ENCODE data around the gene SDC3.

Gene SDC3

GRCh38 chr1:30904191-30904961, 4.2 kb downstream of the SDC3 start:
- DNase-seq (ENCODE audit: low read depth) = no peak

DNA sequence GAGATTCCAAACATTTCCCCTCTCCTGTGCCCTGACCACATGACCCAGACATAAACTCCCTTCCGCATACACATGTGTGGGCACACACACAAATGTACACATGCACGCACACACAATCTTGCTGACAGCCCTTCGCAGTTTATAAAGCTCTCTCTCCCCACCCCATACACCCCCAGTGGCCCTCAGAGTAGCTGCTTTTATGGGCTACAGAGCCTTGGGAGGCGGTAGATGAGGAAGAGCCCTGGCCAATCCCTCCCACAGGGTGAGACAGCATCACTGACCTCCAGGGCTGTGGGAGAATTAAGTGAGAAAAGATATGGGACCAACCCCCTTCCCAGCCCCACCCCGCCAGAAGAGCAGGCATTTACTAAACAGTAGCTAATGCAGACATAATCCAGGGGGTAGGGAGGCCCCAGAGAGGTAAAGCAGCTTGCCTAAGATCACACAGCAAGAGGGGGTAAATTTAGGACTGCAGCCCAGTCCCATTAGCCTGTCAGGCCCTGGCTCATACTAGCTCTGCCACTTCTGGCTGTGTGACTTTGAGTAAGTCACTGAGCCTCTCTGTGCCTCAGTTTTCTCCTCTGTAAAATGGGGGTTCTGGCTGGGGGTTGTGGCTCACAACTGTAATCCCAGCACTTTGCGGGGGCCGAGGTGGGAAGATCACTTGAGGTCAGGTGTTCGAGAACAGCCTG, 5.1 kb downstream of the SDC3 start:
- no peak for DNase-seq (ENCODE audit: low read depth)

DNA sequence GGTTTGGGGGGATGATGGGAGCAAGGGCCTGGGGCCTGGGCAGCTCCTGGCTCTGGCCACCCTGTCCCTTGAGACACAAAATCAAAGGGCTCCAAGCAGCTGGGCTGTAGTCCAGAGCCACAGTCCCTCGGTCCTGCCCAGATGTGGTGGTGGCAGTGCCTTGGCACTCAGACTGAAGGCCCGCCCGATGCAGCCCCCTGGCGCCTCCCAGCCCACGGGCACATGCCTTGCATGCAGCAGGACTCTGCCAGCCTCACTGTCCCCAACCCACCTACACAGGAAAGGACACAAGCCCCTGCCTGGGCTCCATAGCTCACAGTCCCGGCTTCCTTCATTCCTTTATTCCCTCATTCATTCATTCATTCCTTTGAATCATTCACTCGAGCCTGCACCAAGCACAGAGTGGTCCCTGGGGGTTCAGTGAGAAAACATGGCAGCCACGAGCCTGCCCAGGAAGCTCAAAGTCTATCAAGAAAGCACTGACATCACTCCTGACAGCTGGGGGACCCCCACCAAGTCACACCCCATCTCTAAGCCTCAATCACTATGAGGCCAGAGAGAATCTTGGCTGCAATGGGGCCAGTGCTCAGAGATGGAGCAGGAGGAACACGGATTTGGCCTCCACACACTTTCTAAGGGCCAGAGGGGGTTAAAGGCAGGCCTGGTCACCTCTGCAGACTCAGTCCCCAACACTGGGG, 5.8 kb downstream of the SDC3 start:
- no peak for DNase-seq (ENCODE audit: low read depth)

GRCh38 chr1:30901798-30902581, 6.6 kb downstream of the SDC3 start:
- no peak for DNase-seq (ENCODE audit: low read depth)

DNA sequence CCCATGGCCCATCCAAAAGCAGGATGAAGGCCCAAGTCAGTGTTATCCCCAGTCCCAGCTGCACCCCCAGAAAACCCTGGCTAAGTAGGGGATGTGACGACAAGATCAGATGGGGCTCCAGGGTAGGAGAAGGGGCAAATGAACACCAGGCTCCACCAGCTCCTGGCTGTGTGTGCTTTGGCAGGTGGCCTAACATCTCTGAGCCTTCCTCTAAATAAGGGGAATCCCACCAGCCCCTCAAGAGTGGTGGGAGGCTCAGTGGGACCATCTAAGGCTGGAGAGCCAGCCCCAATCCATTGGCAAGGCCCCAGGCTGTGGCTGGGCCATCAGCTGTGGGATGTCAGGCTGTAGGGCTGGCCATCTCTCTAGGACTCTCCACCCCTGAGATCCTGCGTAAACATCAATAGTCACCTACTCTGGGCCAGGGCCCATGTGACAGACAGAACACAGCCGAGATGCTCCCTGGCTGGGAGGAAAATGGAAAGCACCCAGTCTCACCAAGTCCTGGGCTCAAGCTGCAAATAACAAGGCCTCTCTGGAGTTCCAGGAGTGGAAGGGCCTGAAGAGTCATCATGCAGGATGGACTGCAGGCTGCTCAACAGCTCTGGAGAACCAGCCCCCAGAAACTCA, 7.5 kb downstream of the SDC3 start:
- no peak for DNase-seq (ENCODE audit: low read depth)

- no peak for DNase-seq (ENCODE audit: low read depth)
Observed at GRCh38 chr1:30900486-30900885, 8.1 kb downstream of the SDC3 start.

DNA sequence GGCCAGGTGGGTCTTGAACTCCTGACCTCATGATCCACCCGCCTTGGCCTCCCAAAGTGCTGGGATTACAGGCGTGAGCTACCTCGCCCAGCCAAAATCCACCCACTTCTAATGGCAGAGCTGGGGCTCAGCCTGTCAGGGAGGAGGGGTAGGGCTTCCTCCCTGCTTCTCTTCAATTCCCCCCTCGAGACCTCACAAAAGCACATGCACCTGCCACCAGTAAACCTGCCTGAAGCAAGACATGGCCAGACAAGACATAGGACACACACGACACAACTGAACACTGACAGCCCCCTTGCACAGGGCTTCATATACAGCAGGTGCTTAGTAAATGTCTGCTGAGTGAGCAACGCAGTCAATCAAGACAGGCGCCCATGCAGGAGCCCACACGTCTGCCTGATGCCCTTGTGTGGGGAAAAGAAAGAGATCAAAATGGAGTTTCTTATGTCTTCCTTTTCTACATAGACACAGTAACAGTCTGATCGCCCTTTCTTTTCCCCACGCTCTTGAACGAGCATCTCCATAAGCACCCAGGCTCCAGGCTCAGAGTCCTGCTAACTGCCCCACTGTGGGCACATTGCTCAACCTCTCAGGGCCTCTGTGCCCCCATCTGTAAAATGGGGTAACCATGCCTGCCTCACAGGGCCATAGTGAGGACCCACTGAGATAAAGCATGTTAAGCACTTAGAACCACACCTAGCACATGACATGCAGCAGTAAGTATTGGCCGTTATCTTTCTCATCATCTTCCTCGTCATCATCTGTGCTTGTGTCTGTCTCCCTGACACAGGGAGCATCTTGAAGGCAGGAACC, 8.8 kb downstream of the SDC3 start:
- DNase-seq (ENCODE audit: low read depth) = no peak

GRCh38 chr1:30898031-30898815, 10.3 kb downstream of the SDC3 start:
- no peak for DNase-seq (ENCODE audit: low read depth)

GRCh38 chr1:30896905-30897304, 11.7 kb downstream of the SDC3 start:
- no peak for DNase-seq (ENCODE audit: low read depth)

DNA sequence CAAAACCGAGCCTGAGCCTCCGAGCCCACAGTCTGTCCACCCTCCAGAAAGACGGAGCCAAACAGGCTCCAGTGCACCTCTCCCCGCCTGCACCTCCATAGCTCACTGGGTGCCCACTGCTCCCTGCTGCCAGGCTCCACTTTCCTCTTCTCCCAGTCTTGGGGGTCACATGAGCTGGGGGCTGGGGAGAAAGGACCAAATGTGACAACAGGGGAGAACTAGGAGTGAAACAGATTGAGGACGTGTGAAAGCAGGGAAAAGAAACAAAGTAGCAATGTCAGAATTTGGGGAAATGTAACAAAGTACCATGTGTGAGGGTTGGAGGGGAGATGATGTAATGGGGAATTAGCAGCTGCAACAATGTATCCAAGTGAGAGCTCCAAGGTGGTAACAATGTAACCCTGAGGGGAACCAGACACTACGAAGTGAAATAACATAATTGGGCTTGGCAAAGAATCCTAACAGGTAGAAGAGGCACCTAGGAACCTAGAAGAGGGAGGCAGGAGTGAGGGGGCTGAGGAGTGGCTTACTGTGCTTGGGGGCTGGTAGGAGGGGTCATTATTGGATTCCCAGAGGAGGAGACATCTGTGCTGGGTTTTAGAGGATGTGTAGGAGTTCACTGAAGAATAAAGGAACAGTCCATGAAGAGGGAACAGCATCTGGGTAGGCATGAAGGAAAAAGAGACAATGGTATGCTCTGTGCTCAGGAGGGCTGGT, 12.5 kb downstream of the SDC3 start:
- no peak for DNase-seq (ENCODE audit: low read depth)

DNA sequence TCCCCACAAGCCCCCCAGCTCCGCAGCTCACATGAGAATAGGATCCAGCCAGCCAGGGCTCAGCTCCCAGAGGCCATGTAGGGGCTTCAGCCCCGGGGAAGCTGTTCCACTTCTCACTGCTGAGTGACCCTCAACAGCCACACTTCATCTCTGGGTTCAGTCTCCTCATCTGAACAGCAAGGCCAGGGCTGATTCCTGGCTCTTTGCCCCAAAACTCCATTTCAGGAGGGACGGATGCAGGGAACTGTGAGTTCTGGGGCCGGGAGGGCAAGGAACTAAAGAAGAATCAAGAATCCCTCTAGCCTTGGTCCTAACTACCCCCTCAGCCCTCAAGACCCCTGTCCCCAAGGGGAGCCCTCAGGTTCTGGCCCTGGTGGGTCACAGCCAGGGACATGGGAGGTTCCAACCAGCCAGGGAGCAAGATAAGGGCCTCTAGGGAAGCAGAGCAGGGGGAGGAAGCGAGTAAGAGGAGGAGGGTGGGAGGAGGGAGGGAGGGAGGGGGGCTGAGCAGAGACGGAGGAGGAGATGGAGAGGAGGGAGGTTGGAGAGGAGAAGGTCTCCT, 13.1 kb downstream of the SDC3 start:
- DNase-seq (ENCODE audit: low read depth) = no peak

DNA sequence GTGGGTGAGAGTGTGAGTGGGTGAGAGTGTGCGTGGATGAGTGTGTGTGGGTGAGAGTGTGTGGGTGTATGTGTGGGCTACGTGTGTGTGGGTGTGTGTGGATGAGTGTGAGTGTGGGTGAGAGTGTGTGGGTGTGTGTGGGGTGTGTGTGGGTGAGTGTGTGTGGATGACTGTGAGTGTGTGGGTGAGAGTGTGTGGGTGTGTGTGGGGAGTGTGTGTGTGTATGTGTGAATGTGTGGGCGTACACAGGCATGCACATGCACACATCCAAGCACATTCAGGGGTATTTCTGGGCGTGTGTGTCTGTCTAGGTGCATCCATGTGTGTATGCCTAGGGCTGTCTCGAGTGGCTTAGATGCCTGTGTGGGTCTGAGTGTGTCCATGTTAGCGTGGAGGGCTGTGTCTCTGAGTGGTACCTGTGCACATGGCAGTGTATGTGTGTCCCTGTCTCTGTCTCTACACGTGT, 14.0 kb downstream of the SDC3 start:
- DNase-seq (ENCODE audit: low read depth) = no peak

- DNase-seq (ENCODE audit: low read depth) = no peak
Observed at GRCh38 chr1:30893776-30894507, 14.6 kb downstream of the SDC3 start.

DNA sequence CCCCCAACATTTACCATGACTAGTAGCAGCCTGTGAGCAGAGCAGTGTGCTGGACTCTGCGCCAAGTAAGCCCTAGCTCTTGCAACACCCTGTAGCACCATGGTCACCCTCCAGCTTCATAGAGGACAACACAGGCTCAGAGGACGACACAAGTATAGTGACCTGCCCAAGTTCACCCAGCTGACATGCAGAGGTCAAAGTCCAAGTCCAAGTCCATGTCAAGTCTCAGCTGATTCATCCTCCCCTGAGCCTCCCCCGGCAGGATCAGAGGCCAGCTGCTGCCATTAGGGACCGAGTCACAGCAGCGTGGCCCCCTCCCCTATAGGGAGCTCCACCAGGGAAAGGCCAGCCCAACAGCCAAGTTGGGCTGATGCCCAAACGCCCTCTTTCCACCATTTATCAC, 15.9 kb downstream of the SDC3 start:
- DNase-seq (ENCODE audit: low read depth) = no peak

DNA sequence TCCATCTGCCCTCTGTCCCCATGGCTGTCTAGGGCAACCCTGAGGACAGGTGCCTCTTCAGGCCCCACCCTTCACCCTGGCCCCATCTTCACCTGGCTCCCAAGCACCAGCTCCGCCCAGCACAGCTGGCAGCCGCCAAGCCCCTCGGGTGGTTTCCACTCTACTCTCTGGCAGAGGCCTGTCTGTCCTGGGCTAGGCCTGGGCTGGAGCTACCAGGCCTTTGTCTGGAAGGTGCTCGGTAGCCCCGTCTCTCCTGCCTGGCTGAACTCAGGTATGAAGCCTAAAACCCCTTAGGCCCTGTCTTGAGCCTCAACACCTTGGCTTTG, 17.4 kb downstream of the SDC3 start:
- DNase-seq (ENCODE audit: low read depth) = no peak

- DNase-seq (ENCODE audit: low read depth) = no peak
Observed at GRCh38 chr1:30890502-30891226, 17.9 kb downstream of the SDC3 start.

- DNase-seq (ENCODE audit: low read depth) = no peak
Observed at GRCh38 chr1:30889511-30889910, 19.0 kb downstream of the SDC3 start.

DNA sequence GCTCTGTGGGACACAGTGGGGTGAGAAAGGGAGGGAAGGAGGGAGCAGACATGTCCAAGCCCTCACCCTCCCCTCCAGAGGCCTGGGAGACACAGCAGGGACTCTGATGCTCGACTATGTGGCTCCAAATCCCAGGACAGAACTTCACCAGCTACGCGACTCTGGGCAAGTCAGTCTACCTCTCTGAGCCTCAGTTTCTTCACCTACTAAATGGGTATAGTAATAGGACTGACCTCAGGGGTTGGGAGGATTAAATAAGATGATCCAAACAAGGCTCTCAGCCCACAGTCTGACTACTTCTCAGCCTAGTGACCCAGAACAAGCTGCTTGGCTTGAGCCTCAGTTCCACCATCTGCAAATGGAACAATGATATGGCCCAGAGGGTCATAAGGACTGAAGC, 19.6 kb downstream of the SDC3 start:
- DNase-seq (ENCODE audit: low read depth) = no peak

Data from activated T-cell treated with anti-CD3 and anti-CD28 coated beads for 48 hours (primary cell).